DMS153 treated with DMSO at 0.1 percent for 48 hours (cell line): ENCODE data around the gene MS4A4A.
A peak's percentile ranks its signal among the peaks of the same experiment; 100 is the strongest.
"Not testable (repeated sequence)": the region's sequence is repeated elsewhere in the genome, so short reads cannot be mapped to it uniquely, and the experiment has no call there.

Experiments
- DNase-seq: peaks from one replicate; lab custom pipeline; 2025; ENCODE audit not compliant: unreplicated experiment; lab: John Stamatoyannopoulos, UW

MS4A4A gene

GRCh38 chr11:60280412-60280811 is at the start of gene MS4A4A:
Gene MS4A4A, plus strand, starts transcription at chr11:60280666. Its CDS starts 10 bp downstream, at chr11:60280676.
- DNase-seq: no peak

DNA sequence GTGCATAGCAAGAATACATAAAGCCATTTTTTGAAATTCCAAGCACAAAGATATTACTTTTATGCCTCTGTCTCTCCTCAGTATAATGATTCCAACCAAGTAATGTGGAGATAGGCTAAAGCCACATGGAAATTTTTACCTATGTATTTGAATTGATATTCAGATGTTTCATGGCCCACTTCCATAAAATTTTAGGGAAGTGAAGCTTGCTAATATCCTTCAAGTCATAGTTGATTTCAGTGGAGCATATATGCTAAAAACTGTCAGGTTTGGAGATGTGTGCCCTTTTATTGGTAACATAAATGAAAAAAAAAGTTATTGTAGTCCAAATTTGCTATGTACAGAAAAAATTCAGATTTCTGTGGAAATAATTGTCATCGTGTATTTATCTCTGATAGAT is 49.8 kb upstream of the MS4A4A start:
- DNase-seq: no peak

DNA sequence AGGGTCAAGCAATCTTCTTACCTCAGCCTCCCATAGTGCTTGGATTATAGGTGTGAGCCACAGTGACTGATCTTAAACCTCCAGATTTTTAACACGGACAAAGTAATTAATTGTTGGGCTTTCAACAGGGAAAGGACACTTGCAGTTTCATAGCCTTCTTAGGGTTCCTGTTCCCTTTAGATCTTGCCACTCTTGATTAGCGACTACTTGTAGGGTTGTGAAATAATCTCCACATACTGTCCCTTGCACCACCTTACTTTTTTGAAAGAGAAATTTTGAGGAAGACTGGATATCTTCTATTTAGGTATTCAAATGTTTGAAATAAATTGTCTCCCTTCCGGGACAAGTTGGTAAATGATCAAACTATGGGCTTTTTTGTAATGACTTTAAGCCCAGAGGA is 45.1 kb upstream of the MS4A4A start:
- DNase-seq: no peak

- DNase-seq: no peak
Measured at GRCh38 chr11:60240662-60241061, 39.8 kb upstream of the MS4A4A start.

GRCh38 chr11:60241786-60242185 is 38.7 kb upstream of the MS4A4A start:
- no peak for DNase-seq

DNA sequence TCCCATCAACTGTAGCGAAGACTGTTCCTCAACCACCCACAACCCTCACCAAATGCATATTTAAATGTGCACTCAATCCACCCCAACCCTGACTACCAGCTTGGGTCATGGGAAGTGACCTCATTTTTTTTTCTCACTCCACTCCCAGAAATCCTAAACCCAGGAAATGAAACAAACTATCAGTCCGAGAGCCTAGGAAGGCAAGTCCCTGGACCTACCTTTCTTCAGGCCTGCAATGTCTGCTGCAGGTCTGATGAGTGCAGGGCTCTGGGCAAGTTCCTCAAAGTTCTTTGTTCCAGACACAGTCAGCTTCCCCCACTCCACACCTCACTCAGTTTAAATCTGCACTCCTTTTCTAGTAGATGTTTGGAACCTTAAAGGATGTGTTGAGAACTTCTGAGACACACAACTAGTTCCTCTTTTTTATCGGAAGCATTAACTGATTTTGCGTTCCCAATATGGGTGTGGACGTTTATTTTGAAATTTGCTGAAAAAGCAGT is 37.7 kb upstream of the MS4A4A start, which contains the start of gene MS4A4E:
Gene MS4A4E, minus strand, starts transcription at position 398 of the 500 bp plus-strand sequence. CDS start 13,082 bp downstream, outside the sequence.
- no peak for DNase-seq

- no peak for DNase-seq
Measured at GRCh38 chr11:60251485-60252212, 28.8 kb upstream of the MS4A4A start.

GRCh38 chr11:60252213-60253108 is 28.0 kb upstream of the MS4A4A start:
- no peak for DNase-seq

DNA sequence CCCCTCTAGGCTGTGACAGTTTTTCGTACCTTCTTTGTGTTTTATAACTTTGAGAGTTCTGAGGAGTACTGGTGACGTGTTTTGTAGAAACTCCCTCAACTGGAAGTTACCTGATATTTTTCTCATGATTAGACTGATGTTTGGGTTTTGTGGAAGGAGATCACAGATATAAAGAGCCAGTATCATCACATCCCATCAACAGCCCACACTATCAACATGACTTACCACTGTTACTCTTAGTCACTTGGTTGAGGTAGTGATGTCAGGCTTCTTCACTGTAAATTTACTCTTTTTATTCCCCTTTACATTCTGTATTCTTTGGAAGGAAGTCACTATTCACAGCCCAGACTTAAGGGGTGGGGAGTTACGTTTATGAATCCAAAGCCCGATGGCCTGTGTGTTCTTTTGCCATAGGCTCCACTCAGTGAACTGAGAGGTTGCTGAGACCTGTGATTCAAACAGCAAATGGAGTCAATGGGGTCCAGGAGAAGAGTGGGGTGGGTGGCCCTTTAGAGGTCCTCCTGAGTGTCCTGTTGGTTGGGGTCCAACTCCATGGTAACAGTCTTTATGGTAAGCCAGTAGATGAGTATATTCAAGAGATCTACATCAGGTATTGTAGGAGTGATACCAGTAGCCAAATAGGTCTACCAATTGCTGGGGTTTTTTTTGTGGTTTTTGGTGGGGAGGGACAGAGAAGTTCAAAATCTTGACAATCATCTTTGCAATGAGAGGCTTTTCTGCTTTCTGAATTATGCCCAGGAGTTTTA is 22.3 kb upstream of the MS4A4A start:
- no peak for DNase-seq

- no peak for DNase-seq
Measured at GRCh38 chr11:60261014-60261413, 19.5 kb upstream of the MS4A4A start.

- no peak for DNase-seq
Measured at GRCh38 chr11:60263402-60263801, 17.1 kb upstream of the MS4A4A start.

- DNase-seq: no peak
Measured at GRCh38 chr11:60264644-60265043, 15.8 kb upstream of the MS4A4A start.

- peak; percentile 21 for DNase-seq
Measured at GRCh38 chr11:60265373-60266214, 14.9 kb upstream of the MS4A4A start.

DNA sequence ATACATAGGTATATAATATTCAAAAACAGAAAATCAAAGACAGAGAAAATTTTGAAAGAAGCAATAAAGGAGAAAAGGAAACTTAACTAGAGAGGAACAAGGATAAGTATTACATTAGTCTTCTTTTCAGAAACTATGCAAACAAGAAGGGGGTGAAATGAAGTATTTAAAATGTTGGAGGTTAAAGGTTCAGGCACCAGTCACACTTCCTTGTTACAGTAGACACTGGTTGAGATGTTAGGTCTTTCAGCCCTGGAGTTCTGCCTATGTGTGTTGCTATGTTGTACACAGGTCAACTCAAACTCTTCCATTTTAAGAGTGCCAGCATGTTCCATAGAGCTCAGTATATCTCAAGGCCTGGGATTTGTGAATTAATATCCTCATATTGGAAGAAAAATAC is 6.0 kb upstream of the MS4A4A start:
- no peak for DNase-seq

- no peak for DNase-seq
Measured at GRCh38 chr11:60281485-60281884, 1.0 kb downstream of the MS4A4A start.

DNA sequence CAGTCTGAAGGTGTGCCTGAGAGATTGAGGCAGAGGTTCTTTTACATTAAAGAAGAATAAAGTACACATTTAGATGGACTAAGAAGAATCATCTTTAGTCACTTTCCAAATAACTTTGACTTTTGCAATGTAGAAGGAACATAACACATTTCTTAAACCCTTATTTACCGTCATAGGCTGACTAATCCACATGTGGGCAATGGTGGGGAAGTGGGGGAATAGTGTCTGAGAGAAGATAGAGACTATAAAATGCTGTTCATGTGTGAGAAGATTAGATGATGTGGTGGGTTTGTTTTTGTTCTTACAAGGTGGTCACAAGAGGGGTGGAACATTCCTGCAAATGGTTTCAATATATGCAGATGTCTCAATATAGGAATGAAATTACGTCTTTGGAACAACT is 1.8 kb downstream of the MS4A4A start:
- DNase-seq: no peak

- not testable (repeated sequence) for DNase-seq
Measured at GRCh38 chr11:60285411-60286126, 5.1 kb downstream of the MS4A4A start.

DNA sequence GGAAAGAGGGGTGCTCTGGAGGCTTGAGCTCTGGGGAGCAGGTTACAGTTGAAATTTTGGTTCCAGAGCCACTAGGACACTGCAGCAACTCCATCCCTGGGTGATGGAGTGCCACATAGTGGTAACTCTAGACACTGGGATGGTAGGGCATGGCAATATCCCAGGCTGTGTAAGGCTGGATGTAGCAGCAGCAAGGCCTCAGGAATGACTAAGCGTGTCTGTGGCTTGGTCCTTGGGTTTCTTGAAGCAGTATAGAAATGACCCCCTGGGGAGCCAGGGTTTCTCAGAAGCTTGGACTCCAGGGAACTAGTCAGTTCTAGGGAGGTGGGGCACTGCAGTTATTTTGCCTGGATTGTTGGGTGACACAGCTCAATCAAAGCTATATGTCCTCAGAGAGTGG is 8.1 kb downstream of the MS4A4A start:
- DNase-seq: no peak

GRCh38 chr11:60292145-60292544 is 11.7 kb downstream of the MS4A4A start:
- DNase-seq: no peak

DNA sequence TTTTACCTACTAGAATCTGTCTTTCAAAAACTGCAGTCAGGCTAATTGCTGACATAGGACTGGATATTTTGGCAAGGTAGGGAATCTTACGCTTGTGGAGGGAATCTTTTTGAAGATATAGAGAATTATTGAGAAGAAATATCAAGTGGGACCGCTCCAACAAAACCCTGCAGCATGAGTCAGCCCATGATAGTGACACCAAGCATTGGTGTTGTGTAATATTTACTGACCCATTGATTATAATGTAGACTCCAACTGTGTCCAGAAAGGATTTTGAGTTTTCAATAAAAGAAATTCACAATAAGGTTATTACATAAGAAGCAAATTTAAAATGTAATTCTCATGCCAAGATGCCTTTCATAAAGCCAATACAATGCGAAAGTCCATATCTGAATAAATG is 20.7 kb downstream of the MS4A4A start:
- DNase-seq: no peak
